Dermis lymphatic vessel endothelial cell (primary cell): ENCODE measurements around the gene AQP11. TPM values are rescaled to one million over a fixed set of nuclear protein-coding genes. Genes with fewer than 3 reads are reported as not detected.

Experiments
- total RNA-seq: library from RNA; depleted of rRNA; stranded (reverse); fragments of >200 nt; gene quantifications from 2 replicates; pipeline ENCODE4 v1.2.1, GENCODE V29; 2014

The AQP11 gene, protein sequence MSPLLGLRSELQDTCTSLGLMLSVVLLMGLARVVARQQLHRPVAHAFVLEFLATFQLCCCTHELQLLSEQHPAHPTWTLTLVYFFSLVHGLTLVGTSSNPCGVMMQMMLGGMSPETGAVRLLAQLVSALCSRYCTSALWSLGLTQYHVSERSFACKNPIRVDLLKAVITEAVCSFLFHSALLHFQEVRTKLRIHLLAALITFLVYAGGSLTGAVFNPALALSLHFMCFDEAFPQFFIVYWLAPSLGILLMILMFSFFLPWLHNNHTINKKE
- total RNA-seq: 0.11 and 0.17 TPM in 2 replicates

DNA sequence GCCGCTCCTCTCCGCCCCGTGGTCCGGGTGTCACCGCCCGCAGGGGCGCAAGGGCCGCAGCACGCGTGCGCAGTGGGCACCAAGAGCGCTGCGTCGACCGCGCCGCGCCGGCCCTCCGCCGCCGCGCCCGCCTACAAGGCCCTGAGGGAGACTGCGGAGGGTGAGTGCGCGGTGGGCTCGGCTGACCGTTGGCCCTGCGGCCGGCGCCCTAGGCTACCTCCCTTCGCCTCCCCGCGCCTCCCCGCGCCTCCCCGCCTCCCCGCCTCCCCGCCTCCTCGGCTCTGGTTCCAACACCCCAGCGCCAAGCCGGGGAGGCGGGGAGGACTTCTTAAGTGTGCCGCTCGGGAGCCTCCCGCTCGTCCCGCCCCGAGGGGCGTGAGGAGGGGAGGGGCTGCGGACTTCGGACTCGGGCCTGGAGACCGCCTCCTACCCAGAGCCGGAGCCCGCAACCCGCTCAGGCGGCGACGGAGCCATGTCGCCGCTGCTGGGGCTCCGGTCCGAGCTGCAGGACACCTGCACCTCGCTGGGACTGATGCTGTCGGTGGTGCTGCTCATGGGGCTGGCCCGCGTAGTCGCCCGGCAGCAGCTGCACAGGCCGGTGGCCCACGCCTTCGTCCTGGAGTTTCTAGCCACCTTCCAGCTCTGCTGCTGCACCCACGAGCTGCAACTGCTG, at the start of gene AQP11:
Gene AQP11 (plus strand): TSS at position 433 of the 673 bp plus-strand sequence. CDS start 40 bp downstream, at position 473.

DNA sequence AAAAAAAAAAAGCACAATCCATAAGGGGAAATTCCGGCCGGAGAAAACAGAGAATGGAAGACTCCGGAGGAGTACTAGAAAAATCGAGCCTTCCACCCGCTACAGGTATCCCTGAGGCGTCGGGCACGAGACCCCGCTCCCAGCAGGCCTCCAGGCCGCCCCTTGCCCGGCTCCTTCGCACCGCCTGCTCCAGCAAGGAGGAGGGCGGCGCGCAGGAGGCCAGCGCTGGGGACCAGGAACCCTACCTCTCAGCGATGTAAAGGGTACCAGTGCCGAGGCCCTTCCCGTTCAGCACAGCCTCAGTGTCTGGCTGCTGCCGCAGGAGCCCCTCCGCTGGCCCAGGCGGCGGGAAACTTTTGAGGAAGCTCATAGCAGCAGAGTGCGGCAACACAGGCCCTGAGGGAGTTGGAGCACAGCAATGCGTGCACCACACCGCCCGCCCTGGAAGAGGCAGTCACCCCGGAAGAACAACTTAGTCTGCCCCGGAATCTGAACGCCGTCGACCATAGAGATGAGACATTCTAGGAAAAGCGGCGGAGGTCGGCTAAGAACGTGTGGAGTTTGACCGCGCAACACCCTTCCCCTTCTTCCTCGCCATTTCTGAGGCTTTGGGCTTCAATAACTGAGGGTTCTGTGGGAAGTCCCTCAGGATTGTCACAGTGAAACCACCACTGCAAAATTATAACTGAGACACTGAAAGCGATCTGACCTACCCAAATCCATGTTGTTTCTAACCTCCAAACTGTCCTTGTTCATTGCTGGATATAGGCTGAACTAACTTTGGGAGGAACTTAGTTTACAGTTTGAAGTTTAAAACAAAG, 47.8 kb downstream of the AQP11 start, which contains the start of gene CLNS1A:
Gene CLNS1A (minus strand): TSS at position 450 of the 821 bp plus-strand sequence. CDS start 80 bp downstream, at position 370.

Other genes starting within 250 kb of the AQP11 start
- gene PAK1, start 115.9 kb upstream of the AQP11 start, total RNA-seq: 0.17 and 0.65 TPM in 2 replicates
- gene CLNS1A, start 47.8 kb downstream of the AQP11 start, total RNA-seq: 95.7 and 167 TPM in 2 replicates
- gene RSF1, start 230.8 kb downstream of the AQP11 start, total RNA-seq: 18.0 and 27.0 TPM in 2 replicates
- 39.9 and 48.9 TPM in 2 replicates for gene AAMDC, start 231.2 kb downstream of the AQP11 start, total RNA-seq